Ishikawa (cell line): Measurements from ENCODE around the gene AFDN.

Source experiments
- CEBPB ChIP-seq: IDR thresholded peaks from 2 replicates; pipeline ENCODE4 v1.6.1; 2012
- CREB1 ChIP-seq: IDR thresholded peaks from 2 replicates; pipeline ENCODE4 v1.6.1; 2012; ENCODE audit warnings: low read depth
- EGR1 ChIP-seq: IDR thresholded peaks from 2 replicates; pipeline ENCODE4 v1.6.1; 2012
- EP300 ChIP-seq: IDR thresholded peaks from 2 replicates; pipeline ENCODE4 v1.6.1; 2012; ENCODE audit warnings: borderline replicate concordance
- FOXM1 ChIP-seq: IDR thresholded peaks from 2 replicates; pipeline ENCODE4 v1.6.1; 2012; ENCODE audit warnings: low read depth, borderline replicate concordance
- MAX ChIP-seq: IDR thresholded peaks from 2 replicates; pipeline ENCODE4 v1.6.1; 2012
- NFIC ChIP-seq: IDR thresholded peaks from 2 replicates; pipeline ENCODE4 v1.6.1; 2012
- RAD21 ChIP-seq: IDR thresholded peaks from 2 replicates; pipeline ENCODE4 v1.6.1; 2012; ENCODE audit warnings: low read depth
- TAF1 ChIP-seq: IDR thresholded peaks from 2 replicates; pipeline ENCODE4 v1.6.1; 2012; ENCODE audit warnings: low read depth, mild to moderate bottlenecking
- TCF12 ChIP-seq: IDR thresholded peaks from 2 replicates; pipeline ENCODE4 v1.6.1; 2012; ENCODE audit warnings: low read depth
- TEAD4 ChIP-seq: IDR thresholded peaks from 2 replicates; pipeline ENCODE4 v1.6.1; 2012
- YY1 ChIP-seq: IDR thresholded peaks from 2 replicates; pipeline ENCODE4 v1.6.1; 2012; ENCODE audit warnings: low read depth
- ZBTB7A ChIP-seq: IDR thresholded peaks from 2 replicates; pipeline ENCODE4 v1.6.1; 2012; ENCODE audit warnings: low read depth
- TF ChIP-seq, protein P1 (sequence below): IDR thresholded peaks from 2 replicates; pipeline ENCODE4 v1.6.1; 2012; ENCODE audit warnings: low read depth, mild to moderate bottlenecking
- TF ChIP-seq, protein P2 (sequence below): IDR thresholded peaks from 2 replicates; pipeline ENCODE4 v1.6.1; 2012

Gene AFDN

GRCh38 chr6:167987396-167988153 is 160.9 kb downstream of the AFDN start:
- TF ChIP-seq ZBTB7A (no peak), TEAD4 (no peak), NFIC (no peak), TCF12 (no peak), MAX (no peak), CEBPB (no peak)
- TF ChIP-seq, protein P1, sequence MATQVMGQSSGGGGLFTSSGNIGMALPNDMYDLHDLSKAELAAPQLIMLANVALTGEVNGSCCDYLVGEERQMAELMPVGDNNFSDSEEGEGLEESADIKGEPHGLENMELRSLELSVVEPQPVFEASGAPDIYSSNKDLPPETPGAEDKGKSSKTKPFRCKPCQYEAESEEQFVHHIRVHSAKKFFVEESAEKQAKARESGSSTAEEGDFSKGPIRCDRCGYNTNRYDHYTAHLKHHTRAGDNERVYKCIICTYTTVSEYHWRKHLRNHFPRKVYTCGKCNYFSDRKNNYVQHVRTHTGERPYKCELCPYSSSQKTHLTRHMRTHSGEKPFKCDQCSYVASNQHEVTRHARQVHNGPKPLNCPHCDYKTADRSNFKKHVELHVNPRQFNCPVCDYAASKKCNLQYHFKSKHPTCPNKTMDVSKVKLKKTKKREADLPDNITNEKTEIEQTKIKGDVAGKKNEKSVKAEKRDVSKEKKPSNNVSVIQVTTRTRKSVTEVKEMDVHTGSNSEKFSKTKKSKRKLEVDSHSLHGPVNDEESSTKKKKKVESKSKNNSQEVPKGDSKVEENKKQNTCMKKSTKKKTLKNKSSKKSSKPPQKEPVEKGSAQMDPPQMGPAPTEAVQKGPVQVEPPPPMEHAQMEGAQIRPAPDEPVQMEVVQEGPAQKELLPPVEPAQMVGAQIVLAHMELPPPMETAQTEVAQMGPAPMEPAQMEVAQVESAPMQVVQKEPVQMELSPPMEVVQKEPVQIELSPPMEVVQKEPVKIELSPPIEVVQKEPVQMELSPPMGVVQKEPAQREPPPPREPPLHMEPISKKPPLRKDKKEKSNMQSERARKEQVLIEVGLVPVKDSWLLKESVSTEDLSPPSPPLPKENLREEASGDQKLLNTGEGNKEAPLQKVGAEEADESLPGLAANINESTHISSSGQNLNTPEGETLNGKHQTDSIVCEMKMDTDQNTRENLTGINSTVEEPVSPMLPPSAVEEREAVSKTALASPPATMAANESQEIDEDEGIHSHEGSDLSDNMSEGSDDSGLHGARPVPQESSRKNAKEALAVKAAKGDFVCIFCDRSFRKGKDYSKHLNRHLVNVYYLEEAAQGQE = no peak
- TF ChIP-seq, protein P2, sequence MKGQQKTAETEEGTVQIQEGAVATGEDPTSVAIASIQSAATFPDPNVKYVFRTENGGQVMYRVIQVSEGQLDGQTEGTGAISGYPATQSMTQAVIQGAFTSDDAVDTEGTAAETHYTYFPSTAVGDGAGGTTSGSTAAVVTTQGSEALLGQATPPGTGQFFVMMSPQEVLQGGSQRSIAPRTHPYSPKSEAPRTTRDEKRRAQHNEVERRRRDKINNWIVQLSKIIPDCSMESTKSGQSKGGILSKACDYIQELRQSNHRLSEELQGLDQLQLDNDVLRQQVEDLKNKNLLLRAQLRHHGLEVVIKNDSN = no peak

DNA sequence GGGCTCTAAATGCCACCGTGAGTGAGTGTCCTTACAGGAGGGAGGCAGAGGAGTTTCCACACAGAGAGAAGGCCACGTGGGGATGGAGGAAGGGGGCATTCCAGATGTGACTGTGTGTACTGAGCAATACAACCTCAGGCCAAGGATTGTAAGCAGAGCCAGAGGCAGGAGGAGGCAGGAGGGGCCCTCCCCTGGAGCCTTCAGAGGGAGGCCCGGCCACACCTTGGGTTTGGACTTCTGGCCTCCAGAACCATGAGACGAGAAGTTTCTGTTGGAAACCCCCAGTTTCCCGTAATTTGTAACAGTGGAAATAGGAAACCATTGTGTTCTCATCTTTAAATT is 161.4 kb downstream of the AFDN start:
- no peak for TF ChIP-seq NFIC
- no peak for TF ChIP-seq TAF1
- TF ChIP-seq CEBPB = no peak
- no peak for TF ChIP-seq EGR1
- no peak for TF ChIP-seq CREB1
- TF ChIP-seq, protein P2 = no peak
- no peak for TF ChIP-seq FOXM1
- no peak for TF ChIP-seq YY1
- TF ChIP-seq, protein P1 = no peak
- TF ChIP-seq TCF12 = no peak
- TF ChIP-seq ZBTB7A = no peak
- no peak for TF ChIP-seq TEAD4
- no peak for TF ChIP-seq MAX
- TF ChIP-seq EP300 = no peak
- no peak for TF ChIP-seq RAD21

GRCh38 chr6:167988945-167989841 is 162.5 kb downstream of the AFDN start:
- TF ChIP-seq TAF1 (no peak), ZBTB7A (no peak), FOXM1 (no peak), EGR1 (no peak), MAX (no peak), YY1 (no peak)

DNA sequence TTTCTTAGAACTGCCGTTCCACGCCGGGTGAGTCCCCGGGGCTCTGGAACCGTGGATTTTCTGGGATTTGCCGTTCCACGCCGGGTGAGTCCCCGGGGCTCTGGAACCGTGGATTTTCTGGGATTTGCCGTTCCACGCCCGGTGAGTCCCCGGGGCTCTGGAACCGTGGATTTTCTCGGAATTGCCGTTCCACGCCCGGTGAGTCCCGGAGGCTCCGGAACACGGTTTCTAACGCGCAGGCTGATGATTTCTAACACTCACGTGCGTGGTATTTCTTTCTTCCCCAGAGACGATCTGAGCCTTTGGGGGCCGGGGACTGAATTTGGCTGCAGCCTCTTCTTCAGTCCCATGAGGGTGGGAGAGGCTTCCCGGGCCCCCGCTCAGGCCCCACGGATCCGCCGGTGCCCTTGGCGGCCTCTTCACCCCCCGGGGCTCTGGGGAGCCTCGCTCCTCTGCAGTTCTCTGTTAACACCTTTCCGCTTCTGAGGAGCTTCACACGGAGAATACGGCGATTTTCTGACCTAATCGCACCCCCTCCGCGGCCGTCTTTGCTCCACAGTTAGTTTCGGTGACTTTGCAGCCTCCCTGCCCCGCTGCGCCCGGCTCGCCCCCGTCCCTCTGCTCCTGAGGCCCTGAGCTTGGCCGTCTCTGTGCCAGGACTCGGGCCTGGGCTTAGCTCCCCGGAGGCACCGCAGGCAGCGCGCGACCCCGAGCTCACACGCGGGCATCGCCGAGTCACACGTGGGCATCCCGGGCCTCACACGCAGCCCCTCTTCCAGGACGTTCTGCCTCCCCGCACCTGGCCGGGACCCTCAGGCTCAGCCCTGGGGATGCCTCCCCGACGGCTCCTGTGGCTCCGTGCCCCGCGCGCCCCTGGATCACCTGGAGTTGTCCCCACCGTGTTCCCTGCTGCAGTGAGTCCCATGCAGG is 163.6 kb downstream of the AFDN start:
- no peak for TF ChIP-seq MAX
- TF ChIP-seq NFIC = no peak
- no peak for TF ChIP-seq CREB1
- no peak for TF ChIP-seq TEAD4
- TF ChIP-seq FOXM1 = no peak
- TF ChIP-seq YY1 = no peak
- no peak for TF ChIP-seq EP300

DNA sequence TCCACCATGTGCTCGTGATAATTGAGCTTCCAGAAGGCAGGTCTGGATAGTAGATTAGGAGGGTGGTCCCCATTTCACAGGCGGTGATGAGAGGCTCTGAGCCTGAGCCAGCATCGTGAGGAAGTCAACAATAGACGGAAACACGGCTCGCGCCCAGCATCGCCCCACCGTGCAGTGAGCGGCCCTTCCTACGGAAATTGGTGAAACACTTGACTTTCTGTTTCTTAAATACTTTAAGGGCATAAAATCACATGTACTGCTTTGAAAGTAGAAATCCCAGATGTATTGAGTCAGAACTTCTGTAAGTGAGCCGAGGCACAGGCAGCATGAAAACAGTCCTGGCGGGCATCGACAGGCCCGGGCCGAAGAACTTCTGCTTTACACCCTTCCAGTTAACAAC is 166.5 kb downstream of the AFDN start:
- TF ChIP-seq CREB1 = no peak
- TF ChIP-seq FOXM1 = no peak
- TF ChIP-seq RAD21 = no peak
- TF ChIP-seq NFIC = no peak
- TF ChIP-seq TEAD4 = no peak
- TF ChIP-seq TCF12 = no peak
- no peak for TF ChIP-seq YY1
- TF ChIP-seq, protein P2 = no peak
